Measurements from ENCODE around the gene ZNF446.
"Not testable (repeated sequence)": the region's sequence is repeated elsewhere in the genome, so short reads cannot be mapped to it uniquely, and the experiment has no call there.

Gene ZNF446

GRCh38 chr19:58470837-58471543 is 5.2 kb upstream of the ZNF446 start:
- not testable (repeated sequence) for DNase-seq (ENCODE audit: low read depth)

GRCh38 chr19:58471736-58472135 is 4.4 kb upstream of the ZNF446 start:
- no peak for DNase-seq (ENCODE audit: low read depth)

GRCh38 chr19:58473775-58474174 is 2.4 kb upstream of the ZNF446 start:
- DNase-seq (ENCODE audit: low read depth) = no peak

GRCh38 chr19:58474291-58474996 is 1.7 kb upstream of the ZNF446 start:
- DNase-seq (ENCODE audit: low read depth) = no peak

GRCh38 chr19:58474997-58475713 is 997 bp upstream of the ZNF446 start:
- DNase-seq (ENCODE audit: low read depth) = no peak

- DNase-seq (ENCODE audit: low read depth) = no peak
Measured at GRCh38 chr19:58476498-58477015, 405 bp downstream of the ZNF446 start.

GRCh38 chr19:58477130-58477529 is 978 bp downstream of the ZNF446 start:
- DNase-seq (ENCODE audit: low read depth) = no peak

- DNase-seq (ENCODE audit: low read depth) = no peak
Measured at GRCh38 chr19:58477871-58478270, 1.7 kb downstream of the ZNF446 start.

GRCh38 chr19:58479303-58479702 is 3.2 kb downstream of the ZNF446 start:
- no peak for DNase-seq (ENCODE audit: low read depth)

GRCh38 chr19:58479736-58480480 is 3.8 kb downstream of the ZNF446 start:
- DNase-seq (ENCODE audit: low read depth) = no peak

- no peak for DNase-seq (ENCODE audit: low read depth)
Measured at GRCh38 chr19:58480481-58480830, 4.3 kb downstream of the ZNF446 start.

GRCh38 chr19:58480831-58481230 is 4.7 kb downstream of the ZNF446 start:
- no peak for DNase-seq (ENCODE audit: low read depth)

- no peak for DNase-seq (ENCODE audit: low read depth)
Measured at GRCh38 chr19:58482372-58482771, 6.2 kb downstream of the ZNF446 start.

- no peak for DNase-seq (ENCODE audit: low read depth)
Measured at GRCh38 chr19:58483776-58484175, 7.6 kb downstream of the ZNF446 start.

GRCh38 chr19:58484349-58484748 is 8.2 kb downstream of the ZNF446 start:
- not testable (repeated sequence) for DNase-seq (ENCODE audit: low read depth)

- DNase-seq (ENCODE audit: low read depth) = no peak
Measured at GRCh38 chr19:58491393-58491792, 15.2 kb downstream of the ZNF446 start.

GRCh38 chr19:58492265-58492664 is 16.1 kb downstream of the ZNF446 start:
- DNase-seq (ENCODE audit: low read depth) = no peak

- no peak for DNase-seq (ENCODE audit: low read depth)
Measured at GRCh38 chr19:58497634-58498170, 21.6 kb downstream of the ZNF446 start.

GRCh38 chr19:58498316-58499020 is 22.3 kb downstream of the ZNF446 start:
- no peak for DNase-seq (ENCODE audit: low read depth)

GRCh38 chr19:58499021-58499927 is 23.1 kb downstream of the ZNF446 start:
- DNase-seq (ENCODE audit: low read depth) = peak; percentile 87

All from T-helper 22 cell (primary cell).